Mesothelial cell of epicardium (in vitro differentiated cells): ENCODE data around the gene PLXDC1. TPM values are rescaled to one million over a fixed set of nuclear protein-coding genes. Genes with fewer than 3 reads are reported as not detected.

Experiments used
- DNase-seq, 2 experiments: peaks; one replicate each; pipeline ENCODE4 v3.0.0; 2021; ENCODE audit warnings: low spot score in 2 of 2; ENCODE audit not compliant: unreplicated experiment in 2 of 2
- H3K27ac Mint-ChIP-seq: 2 replicates; pipeline ENCODE4 v1.8.0; 2021; ENCODE audit warnings: mixed read lengths
- H3K27me3 Mint-ChIP-seq: 2 replicates; pipeline ENCODE4 v1.8.0; 2021; ENCODE audit warnings: low read depth, mixed read lengths
- H3K36me3 Mint-ChIP-seq: 2 replicates; pipeline ENCODE4 v1.8.0; 2021; ENCODE audit warnings: mixed read lengths
- H3K4me1 Mint-ChIP-seq: 2 replicates; pipeline ENCODE4 v1.8.0; 2021; ENCODE audit warnings: mixed read lengths
- H3K4me3 Mint-ChIP-seq: 2 replicates; pipeline ENCODE4 v1.8.0; 2021; ENCODE audit warnings: mild to moderate bottlenecking, moderate library complexity, mixed read lengths
- H3K9me3 Mint-ChIP-seq: 2 replicates; pipeline ENCODE4 v1.8.0; 2021; ENCODE audit warnings: mixed read lengths
- total RNA-seq: library from RNA; stranded (reverse); gene quantifications from 3 replicates; pipeline ENCODE4 v1.2.1, GENCODE V29; 2021
- TF ChIP-seq, protein P1 (sequence below): fragments of 200-600 bp; sonication (generic); IDR thresholded peaks from one replicate; pipeline ENCODE4 v1.5.0; 2021; ENCODE audit warnings: antibody characterized with exemption; ENCODE audit not compliant: unreplicated experiment

Gene PLXDC1
- total RNA-seq, 1 donor from 2014 or later = 15.4 TPM

DNA sequence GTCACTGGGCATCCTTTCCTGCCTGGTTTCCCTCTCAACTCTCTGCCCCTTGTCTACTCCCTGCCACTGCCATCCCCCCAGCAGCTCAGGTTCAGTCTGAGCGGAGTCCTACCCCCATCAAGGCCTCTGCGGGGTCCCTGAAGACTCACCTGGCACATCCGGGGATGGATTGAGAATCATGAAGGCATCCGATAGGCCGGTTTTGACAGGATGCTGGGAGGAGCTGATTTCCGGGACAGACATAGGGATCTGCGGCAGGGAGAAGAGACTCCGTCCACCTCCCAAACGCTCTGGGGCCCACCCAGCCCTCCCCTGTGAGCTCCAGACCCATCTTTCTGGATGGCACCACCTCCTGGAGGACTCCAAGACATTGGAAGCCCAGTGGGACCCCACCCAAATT is 45.7 kb downstream of the PLXDC1 start:
- DNase-seq = no peak
- TF ChIP-seq, protein P1, sequence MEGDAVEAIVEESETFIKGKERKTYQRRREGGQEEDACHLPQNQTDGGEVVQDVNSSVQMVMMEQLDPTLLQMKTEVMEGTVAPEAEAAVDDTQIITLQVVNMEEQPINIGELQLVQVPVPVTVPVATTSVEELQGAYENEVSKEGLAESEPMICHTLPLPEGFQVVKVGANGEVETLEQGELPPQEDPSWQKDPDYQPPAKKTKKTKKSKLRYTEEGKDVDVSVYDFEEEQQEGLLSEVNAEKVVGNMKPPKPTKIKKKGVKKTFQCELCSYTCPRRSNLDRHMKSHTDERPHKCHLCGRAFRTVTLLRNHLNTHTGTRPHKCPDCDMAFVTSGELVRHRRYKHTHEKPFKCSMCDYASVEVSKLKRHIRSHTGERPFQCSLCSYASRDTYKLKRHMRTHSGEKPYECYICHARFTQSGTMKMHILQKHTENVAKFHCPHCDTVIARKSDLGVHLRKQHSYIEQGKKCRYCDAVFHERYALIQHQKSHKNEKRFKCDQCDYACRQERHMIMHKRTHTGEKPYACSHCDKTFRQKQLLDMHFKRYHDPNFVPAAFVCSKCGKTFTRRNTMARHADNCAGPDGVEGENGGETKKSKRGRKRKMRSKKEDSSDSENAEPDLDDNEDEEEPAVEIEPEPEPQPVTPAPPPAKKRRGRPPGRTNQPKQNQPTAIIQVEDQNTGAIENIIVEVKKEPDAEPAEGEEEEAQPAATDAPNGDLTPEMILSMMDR = no peak

DNA sequence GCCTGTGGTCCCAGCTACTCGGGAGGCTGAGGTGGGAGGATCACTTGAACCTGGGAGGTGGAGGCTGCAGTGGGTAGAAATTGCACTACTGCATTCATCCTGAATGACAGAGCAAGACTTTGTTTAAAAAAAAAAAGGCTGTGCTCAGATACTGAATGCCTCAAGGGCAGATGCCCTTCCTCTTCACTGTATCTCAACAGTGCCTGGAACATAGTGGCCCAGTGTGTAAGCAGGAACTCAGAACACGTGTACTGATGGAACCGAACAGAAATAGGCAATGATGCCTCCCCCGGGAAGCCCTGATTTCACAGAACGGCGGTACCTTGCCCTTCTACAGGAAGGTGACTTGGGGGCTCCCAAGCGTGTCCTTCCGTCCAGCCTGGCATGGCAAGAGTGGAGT is 46.8 kb downstream of the PLXDC1 start:
- Mint-ChIP-seq H3K27me3 (no peaks in the 10 kb centered on the region), H3K4me3 (no peak overlapping the region), H3K36me3 (no peaks in the 10 kb centered on the region), H3K27ac (no peak overlapping the region), H3K9me3 (no peaks in the 10 kb centered on the region), H3K4me1 (peaks cover 23% of the 10 kb centered on the region)
- TF ChIP-seq, protein P1 = no peak
- DNase-seq = no peak

More for the DNA sequence above, 45.7 kb downstream of the PLXDC1 start:
- peaks cover 23% of the 10 kb centered on the region for H3K4me1 Mint-ChIP-seq
- no peak overlapping the region for H3K4me3 Mint-ChIP-seq
- no peaks in the 10 kb centered on the region for H3K27me3 Mint-ChIP-seq
- H3K9me3 Mint-ChIP-seq = no peaks in the 10 kb centered on the region
- no peaks in the 10 kb centered on the region for H3K36me3 Mint-ChIP-seq
- no peak overlapping the region for H3K27ac Mint-ChIP-seq

GRCh38 chr17:39104046-39104445 is 47.4 kb downstream of the PLXDC1 start:
- Mint-ChIP-seq H3K27ac (peak overlapping the region; percentile 8), H3K36me3 (no peaks in the 10 kb centered on the region), H3K9me3 (no peaks in the 10 kb centered on the region), H3K4me3 (no peak overlapping the region), H3K4me1 (peaks cover 27% of the 10 kb centered on the region), H3K27me3 (peaks cover 3% of the 10 kb centered on the region)
- DNase-seq = no peak
- TF ChIP-seq, protein P1 = no peak

DNA sequence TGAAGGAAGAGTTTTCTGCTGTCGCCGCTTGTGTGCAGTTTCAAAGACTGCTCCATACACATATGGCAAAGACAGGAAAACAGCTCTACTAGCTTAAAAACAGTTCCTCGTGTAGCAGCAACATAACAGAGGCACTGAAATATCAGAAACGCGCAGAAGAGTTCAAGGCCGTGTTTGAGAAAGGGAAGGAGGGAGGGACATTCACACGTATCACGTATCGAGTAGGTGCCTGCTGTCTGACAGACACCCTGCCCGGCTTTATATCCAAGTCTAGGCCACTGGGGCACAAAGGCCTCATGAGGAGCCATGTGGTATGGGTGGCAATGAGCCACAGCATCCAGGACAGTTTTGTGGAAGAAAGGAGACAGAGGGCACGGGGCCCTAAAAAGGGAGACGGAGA is 50.3 kb downstream of the PLXDC1 start:
- no peaks in the 10 kb centered on the region for H3K36me3 Mint-ChIP-seq
- no peak for DNase-seq
- H3K4me1 Mint-ChIP-seq = peaks cover 31% of the 10 kb centered on the region
- no peaks in the 10 kb centered on the region for H3K9me3 Mint-ChIP-seq
- no peak overlapping the region for H3K27ac Mint-ChIP-seq
- TF ChIP-seq, protein P1 = no peak
- peaks cover 11% of the 10 kb centered on the region for H3K27me3 Mint-ChIP-seq
- no peak overlapping the region for H3K4me3 Mint-ChIP-seq

DNA sequence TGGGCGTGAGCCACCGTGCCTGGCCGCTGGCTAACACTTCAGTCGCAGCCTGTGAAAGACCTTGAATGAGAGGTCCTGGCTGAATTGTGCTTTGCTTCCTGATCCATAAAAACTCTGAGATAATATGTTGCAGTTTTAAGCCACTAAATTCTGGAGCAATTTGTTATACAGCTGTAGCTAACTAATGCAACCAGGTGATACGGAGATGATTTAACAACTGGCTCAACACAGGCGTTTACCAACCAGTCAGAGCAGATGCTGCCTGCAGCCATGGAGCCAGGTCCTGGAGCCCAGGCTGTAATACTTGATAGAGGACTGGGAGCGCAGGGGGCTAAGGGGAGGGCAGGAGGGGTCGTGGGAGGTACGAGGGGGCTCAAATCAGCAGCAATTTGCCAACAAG is 50.9 kb downstream of the PLXDC1 start:
- Mint-ChIP-seq H3K36me3 (no peaks in the 10 kb centered on the region), H3K27me3 (peaks cover 11% of the 10 kb centered on the region), H3K27ac (no peak overlapping the region), H3K4me3 (no peak overlapping the region), H3K9me3 (no peaks in the 10 kb centered on the region), H3K4me1 (peaks cover 35% of the 10 kb centered on the region)
- DNase-seq = no peak
- TF ChIP-seq, protein P1 = no peak
